IMR-90 (cell line): ENCODE data around the gene SLC35D3. TPM values are rescaled to one million over a fixed set of nuclear protein-coding genes. Genes with fewer than 3 reads are reported as not detected.
"Not testable (repeated sequence)": the region's sequence is repeated elsewhere in the genome, so short reads cannot be mapped to it uniquely, and the experiment has no call there.

Experiments used
- ATAC-seq: fragments of 200-7000 bp; cut with Tn5 transposase; 2 replicates; pipeline ENCODE4 v1.9.1; 2020; ENCODE audit warnings: low read depth, mild to moderate bottlenecking, moderate library complexity
- BruUV-seq: library from RNA; stranded (reverse); fragments of 400-500 nt; replicated peaks from 2 replicates; lab custom pipeline; 2021; lab: Mats Ljungman, UMichigan
- CTCF ChIA-PET: fragments of 300-600 bp; formaldehyde crosslinking; extraction: SDS; loops from one replicate; lab custom pipeline; 2021; ENCODE audit warnings: antibody characterized with exemption; lab: Yijun Ruan, JAX
- POLR2A ChIA-PET: fragments of 300-600 bp; sonication (Branson Sonifier 250); formaldehyde crosslinking; loops from one replicate; lab custom pipeline; 2022; ENCODE audit warnings: antibody characterized with exemption; ENCODE audit not compliant: unreplicated experiment; lab: Charles Lee
- DNase-seq: peaks from one replicate; pipeline ENCODE4 v3.0.0; 2013
- H2AFZ ChIP-seq: replicated peaks from 2 replicates; pipeline ENCODE3; 2013; ENCODE audit warnings: low read length, mild to moderate bottlenecking; ENCODE audit not compliant: poor library complexity
- H2AK5ac ChIP-seq: 2 replicates; pipeline ENCODE4 v1.6.1; 2013; ENCODE audit warnings: low read depth, low read length, inconsistent platforms
- H2AK9ac ChIP-seq: replicated peaks from 2 replicates; pipeline ENCODE3; 2013; ENCODE audit warnings: mild to moderate bottlenecking, low read depth, low read length, moderate library complexity; ENCODE audit not compliant: poor library complexity
- H2BK120ac ChIP-seq: 2 replicates; pipeline ENCODE4 v1.6.1; 2013; ENCODE audit warnings: low read depth, low read length, inconsistent platforms
- H2BK15ac ChIP-seq: 3 replicates; pipeline ENCODE4 v1.6.1; 2013; ENCODE audit warnings: low read depth, low read length, inconsistent platforms
- H2BK20ac ChIP-seq: 2 replicates; pipeline ENCODE4 v1.6.1; 2013; ENCODE audit warnings: low read depth, mild to moderate bottlenecking, inconsistent platforms, low read length, moderate library complexity
- H2BK5ac ChIP-seq: 2 replicates; pipeline ENCODE4 v1.6.1; 2013; ENCODE audit warnings: mild to moderate bottlenecking, low read depth, low read length, inconsistent platforms; ENCODE audit not compliant: poor library complexity, severe bottlenecking
- H3K14ac ChIP-seq: replicated peaks from 2 replicates; pipeline ENCODE4 v1.6.1; 2013; ENCODE audit warnings: low read depth, low read length, inconsistent platforms
- H3K18ac ChIP-seq: 2 replicates; pipeline ENCODE4 v1.6.1; 2013; ENCODE audit warnings: low read depth, low read length, control low read depth
- H3K23ac ChIP-seq: 2 replicates; pipeline ENCODE4 v1.6.1; 2013; ENCODE audit warnings: low read depth, low read length, inconsistent platforms
- H3K27ac ChIP-seq: 2 replicates; pipeline ENCODE4 v1.5.1; 2013; ENCODE audit warnings: mild to moderate bottlenecking, control low read depth, low read length; ENCODE audit not compliant: insufficient read depth
- H3K27me3 ChIP-seq: 2 replicates; pipeline ENCODE4 v1.6.1; 2013; ENCODE audit warnings: low read length; ENCODE audit not compliant: control insufficient read depth, insufficient read depth
- H3K36me3 ChIP-seq: 2 replicates; pipeline ENCODE4 v1.6.1; 2013; ENCODE audit warnings: low read length, mixed read lengths; ENCODE audit not compliant: control insufficient read depth, insufficient read depth
- H3K4ac ChIP-seq: 2 replicates; pipeline ENCODE4 v1.6.1; 2013; ENCODE audit warnings: low read depth, low read length, inconsistent platforms
- H3K4me1 ChIP-seq: 2 replicates; pipeline ENCODE4 v1.6.1; 2013; ENCODE audit warnings: low read length, mixed read lengths; ENCODE audit not compliant: control insufficient read depth, insufficient read depth
- H3K4me2 ChIP-seq: 2 replicates; pipeline ENCODE4 v1.6.1; 2013; ENCODE audit warnings: low read depth, mild to moderate bottlenecking, control low read depth, low read length, moderate library complexity
- H3K4me3 ChIP-seq: 2 replicates; pipeline ENCODE4 v1.5.1; 2013; ENCODE audit warnings: low read depth, mild to moderate bottlenecking, control low read depth, low read length, moderate library complexity; ENCODE audit not compliant: insufficient read depth
- H3K56ac ChIP-seq: 2 replicates; pipeline ENCODE4 v1.6.1; 2013; ENCODE audit warnings: low read length, inconsistent platforms; ENCODE audit not compliant: insufficient read depth; ENCODE audit errors: extremely low read depth
- H3K79me1 ChIP-seq, 2 experiments: 2 replicates each; pipeline ENCODE4 v1.6.1; 2013; ENCODE audit warnings: low read length in 2 of 2, inconsistent platforms in 1 of 2, low read depth in 1 of 2
- H3K9ac ChIP-seq: 2 replicates; pipeline ENCODE4 v1.6.1; 2013; ENCODE audit warnings: low read depth, low read length, control low read depth
- H3K9me1 ChIP-seq: 2 replicates; pipeline ENCODE4 v1.6.1; 2013; ENCODE audit warnings: low read length, inconsistent platforms; ENCODE audit not compliant: insufficient read depth
- H3K9me3 ChIP-seq: 2 replicates; pipeline ENCODE4 v1.6.1; 2013; ENCODE audit warnings: low read length; ENCODE audit not compliant: control insufficient read depth, insufficient read depth
- H4K20me1 ChIP-seq: 2 replicates; pipeline ENCODE4 v1.6.1; 2013; ENCODE audit warnings: low read length, inconsistent platforms; ENCODE audit not compliant: insufficient read depth
- H4K5ac ChIP-seq: 2 replicates; pipeline ENCODE4 v1.6.1; 2013; ENCODE audit warnings: mild to moderate bottlenecking, low read depth, low read length, control low read depth
- H4K8ac ChIP-seq, 2 experiments: 2 replicates each; pipeline ENCODE4 v1.6.1; 2013; ENCODE audit warnings: low read depth in 2 of 2, low read length in 2 of 2, control low read depth in 1 of 2, inconsistent platforms in 1 of 2
- H4K91ac ChIP-seq: 2 replicates; pipeline ENCODE4 v1.6.1; 2013; ENCODE audit warnings: low read depth, low read length, inconsistent platforms; ENCODE audit not compliant: insufficient read depth
- MAFK ChIP-seq: IDR thresholded peaks from 2 replicates; pipeline ENCODE4 v1.6.1; 2012; ENCODE audit warnings: low read depth, low read length, improper control_type of control experiment
- RFX5 ChIP-seq: IDR thresholded peaks from 2 replicates; pipeline ENCODE4 v1.8.0; 2012; ENCODE audit warnings: low read depth, mild to moderate bottlenecking, low read length, moderate library complexity
- WGBS, 2 experiments: methylation state at CpG; one replicate each; pipeline versions ENCODE4 v1.1.5 to v1.1.7; 2013; ENCODE audit warnings: missing lambda C conversion rate in 2 of 2; ENCODE audit not compliant: insufficient read length in 1 of 2; ENCODE audit errors: extremely low coverage in 2 of 2; 5-methylcytosine and 5-hydroxymethylcytosine counted together
- dilution Hi-C: fragments of 300-500 bp; cut with HindIII; formaldehyde crosslinking; loops from one replicate; pipeline ENCODE4 v1.14.3; 2018; ENCODE audit warnings: low sequenced_read_pairs; ENCODE audit not compliant: unreplicated experiment
- in situ Hi-C: fragments of 300-500 bp; cut with MboI; formaldehyde crosslinking; loops from 3 replicates; pipeline ENCODE4 v1.14.3; 2019; ENCODE audit warnings: low sequenced_read_pairs, inconsistent platforms, mixed read lengths
- intact Hi-C: fragments of 100-400 bp; cut with micrococcal nuclease; formaldehyde crosslinking; loops from 2 replicates; pipeline ENCODE4 v1.10.0; 2022
- polyA plus RNA-seq, 3 experiments: library from polyadenylated mRNA; depleted of rRNA; stranded (reverse); fragments of >200 nt; gene quantifications; 2 replicates each; pipeline ENCODE4 v1.2.3, GENCODE V29; 2012; ENCODE audit warnings: low replicate concordance in 1 of 3
- total RNA-seq: library from RNA; depleted of rRNA; stranded (reverse); fragments of >200 nt; gene quantifications from 2 replicates; pipeline ENCODE4 v1.2.3, GENCODE V29; 2012
- TF ChIP-seq, protein P1 (sequence below): fragments of 150-350 bp; IDR thresholded peaks from 2 replicates; pipeline ENCODE4 v1.6.1; 2016; ENCODE audit warnings: low read depth, mild to moderate bottlenecking, low read length, moderate library complexity, borderline replicate concordance

The SLC35D3 gene
- total and polyA plus RNA-seq, 2 of the 4 experiments (the other 2 are of a cell fraction) = not detected

DNA sequence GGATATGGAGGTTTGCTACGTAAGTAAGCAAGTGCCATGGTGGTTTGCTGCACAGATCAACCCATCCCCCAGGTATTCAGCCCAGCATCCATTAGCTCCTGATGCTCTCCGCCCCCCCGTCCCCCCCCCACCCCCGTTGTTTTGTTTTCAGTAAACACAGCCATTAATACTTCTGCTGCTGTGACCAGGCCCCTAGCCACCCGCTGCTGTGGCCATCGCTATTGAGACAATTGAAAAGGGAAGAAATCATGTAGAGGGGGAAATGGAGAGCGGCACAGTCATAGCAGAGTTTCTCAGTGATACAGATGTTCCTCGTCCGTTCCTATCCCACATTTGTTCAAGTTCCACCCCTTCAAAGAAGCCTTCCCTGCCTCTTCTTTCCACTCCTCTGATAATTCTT is 24.9 kb downstream of the SLC35D3 start:
- in situ Hi-C loops (no loop called here), intact Hi-C loops (no loop called here), dilution Hi-C loops (no loop called here)
- no peak overlapping the region for H4K8ac ChIP-seq
- H4K20me1 ChIP-seq = no peaks in the 10 kb centered on the region
- no peak for TF ChIP-seq RFX5
- TF ChIP-seq, protein P1, sequence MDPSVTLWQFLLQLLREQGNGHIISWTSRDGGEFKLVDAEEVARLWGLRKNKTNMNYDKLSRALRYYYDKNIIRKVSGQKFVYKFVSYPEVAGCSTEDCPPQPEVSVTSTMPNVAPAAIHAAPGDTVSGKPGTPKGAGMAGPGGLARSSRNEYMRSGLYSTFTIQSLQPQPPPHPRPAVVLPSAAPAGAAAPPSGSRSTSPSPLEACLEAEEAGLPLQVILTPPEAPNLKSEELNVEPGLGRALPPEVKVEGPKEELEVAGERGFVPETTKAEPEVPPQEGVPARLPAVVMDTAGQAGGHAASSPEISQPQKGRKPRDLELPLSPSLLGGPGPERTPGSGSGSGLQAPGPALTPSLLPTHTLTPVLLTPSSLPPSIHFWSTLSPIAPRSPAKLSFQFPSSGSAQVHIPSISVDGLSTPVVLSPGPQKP = no peak
- no peak for TF ChIP-seq MAFK
- H4K91ac ChIP-seq = no peak overlapping the region
- no peak overlapping the region for H3K4me2 ChIP-seq
- H2AK5ac ChIP-seq = no peak overlapping the region
- H3K23ac ChIP-seq = no peak overlapping the region; the same call in 1 of the 2 replicates
- CTCF ChIA-PET = no interaction called here
- no peak overlapping the region for H3K14ac ChIP-seq
- H2AFZ ChIP-seq = no peak overlapping the region
- no peak for ATAC-seq
- H3K56ac ChIP-seq = no peak overlapping the region
- no peak overlapping the region for H3K4ac ChIP-seq
- H2BK15ac ChIP-seq = no peak overlapping the region
- no peak overlapping the region for H2BK5ac ChIP-seq
- no peak overlapping the region for H2AK9ac ChIP-seq
- no peaks in the 10 kb centered on the region for H3K79me1 ChIP-seq
- no peaks in the 10 kb centered on the region for H3K9me3 ChIP-seq
- no peak overlapping the region for H3K18ac ChIP-seq
- no TSS peak for BruUV-seq
- peaks cover 11% of the 10 kb centered on the region; the same call in 1 of the 2 replicates for H3K27me3 ChIP-seq
- H3K36me3 ChIP-seq = no peaks in the 10 kb centered on the region
- H4K5ac ChIP-seq = no peak overlapping the region
- no peaks in the 10 kb centered on the region for H3K4me1 ChIP-seq
- no peak overlapping the region for H3K4me3 ChIP-seq
- WGBS, 2 experiments = no CpG with 5 or more reads among the region's 9 CpGs
- no peaks in the 10 kb centered on the region for H3K9me1 ChIP-seq
- no peak overlapping the region for H3K9ac ChIP-seq
- no peak overlapping the region for H3K27ac ChIP-seq
- POLR2A ChIA-PET = no interaction called here
- H2BK120ac ChIP-seq = no peak overlapping the region
- DNase-seq = no peak
- no peak overlapping the region for H2BK20ac ChIP-seq

DNA sequence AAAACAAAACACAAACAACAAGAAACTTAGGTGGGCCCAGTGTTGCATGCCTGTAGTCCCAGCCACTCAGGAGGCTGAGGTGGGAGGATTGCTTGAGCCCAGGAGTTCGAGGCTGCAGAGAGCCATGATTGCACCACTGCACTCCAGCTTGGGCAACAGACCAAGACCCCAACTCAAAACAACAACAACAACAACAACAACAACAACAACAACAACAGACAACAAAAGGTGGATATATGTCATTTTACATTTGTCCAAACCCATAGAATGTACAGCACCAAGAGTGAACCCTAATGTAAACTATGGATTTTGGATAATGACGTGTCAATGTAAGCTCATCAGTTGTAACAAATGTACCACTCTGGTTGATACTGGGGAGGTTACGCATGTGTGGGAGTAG is 27.9 kb downstream of the SLC35D3 start:
- H4K91ac ChIP-seq, H3K4ac ChIP-seq, H3K79me1 ChIP-seq, H2AK9ac ChIP-seq, H4K20me1 ChIP-seq, intact Hi-C loops, H2AK5ac ChIP-seq, H3K36me3 ChIP-seq, H3K9ac ChIP-seq, in situ Hi-C loops, POLR2A ChIA-PET, H3K23ac ChIP-seq, H3K4me3 ChIP-seq, H4K5ac ChIP-seq, H2AFZ ChIP-seq, H3K27me3 ChIP-seq, DNase-seq, H2BK120ac ChIP-seq, H2BK15ac ChIP-seq, H3K56ac ChIP-seq, H3K27ac ChIP-seq, BruUV-seq, H3K18ac ChIP-seq, H3K14ac ChIP-seq, H3K9me1 ChIP-seq, dilution Hi-C loops, ATAC-seq, H4K8ac ChIP-seq, H2BK5ac ChIP-seq, H2BK20ac ChIP-seq, H3K9me3 ChIP-seq, H3K4me1 ChIP-seq, H3K4me2 ChIP-seq: not testable (repeated sequence)
- CTCF ChIA-PET = interaction anchor here (1.0 kb wide), 1 partner anchor 10 kb away, joined by 5 read pairs; no protein-coding TSS in a partner anchor
- no CpG with 5 or more reads among the region's 3 CpGs for WGBS, 2 experiments
